NCI-H2029 (cell line): ENCODE results near the gene TPD52L1.
"Not testable (repeated sequence)": the region's sequence is repeated elsewhere in the genome, so short reads cannot be mapped to it uniquely, and the experiment has no call there.

Experiments
- DNase-seq: peaks from one replicate; lab custom pipeline; 2025; lab: John Stamatoyannopoulos, UW

TPD52L1 gene

GRCh38 chr6:125142618-125143017 is 11.0 kb upstream of the TPD52L1 start:
- DNase-seq, result no peak

GRCh38 chr6:125144822-125145221 is 8.8 kb upstream of the TPD52L1 start:
- no peak for DNase-seq

- DNase-seq, result no peak
Measured at GRCh38 chr6:125149256-125150144, 4.1 kb upstream of the TPD52L1 start.

GRCh38 chr6:125151700-125152099 is 1.9 kb upstream of the TPD52L1 start:
- no peak for DNase-seq

- no peak for DNase-seq
Measured at GRCh38 chr6:125154118-125154760, 666 bp downstream of the TPD52L1 start.

- DNase-seq, result no peak
Measured at GRCh38 chr6:125154761-125155135, 1.2 kb downstream of the TPD52L1 start.

- no peak for DNase-seq
Measured at GRCh38 chr6:125155344-125155743, 1.8 kb downstream of the TPD52L1 start.

- DNase-seq, result no peak
Measured at GRCh38 chr6:125156496-125156895, 2.9 kb downstream of the TPD52L1 start.

- no peak for DNase-seq
Measured at GRCh38 chr6:125157280-125157679, 3.7 kb downstream of the TPD52L1 start.

- no peak for DNase-seq
Measured at GRCh38 chr6:125157725-125158124, 4.2 kb downstream of the TPD52L1 start.

- DNase-seq, result not testable (repeated sequence)
Measured at GRCh38 chr6:125163339-125163738, 9.8 kb downstream of the TPD52L1 start.

- no peak for DNase-seq
Measured at GRCh38 chr6:125163811-125164210, 10.2 kb downstream of the TPD52L1 start.

GRCh38 chr6:125164696-125165095 is 11.1 kb downstream of the TPD52L1 start:
- DNase-seq, result no peak

GRCh38 chr6:125165256-125165655 is 11.7 kb downstream of the TPD52L1 start:
- DNase-seq, result no peak

GRCh38 chr6:125165776-125166175 is 12.2 kb downstream of the TPD52L1 start:
- DNase-seq, result no peak

GRCh38 chr6:125166711-125167110 is 13.1 kb downstream of the TPD52L1 start:
- DNase-seq, result no peak

GRCh38 chr6:125167579-125167978 is 14.0 kb downstream of the TPD52L1 start:
- DNase-seq, result no peak

- DNase-seq, result no peak
Measured at GRCh38 chr6:125169058-125169457, 15.5 kb downstream of the TPD52L1 start.

- no peak for DNase-seq
Measured at GRCh38 chr6:125169522-125169921, 15.9 kb downstream of the TPD52L1 start.

GRCh38 chr6:125170376-125170775 is 16.8 kb downstream of the TPD52L1 start:
- DNase-seq, result no peak

- no peak for DNase-seq
Measured at GRCh38 chr6:125173341-125174095, 19.9 kb downstream of the TPD52L1 start.

GRCh38 chr6:125174626-125175025 is 21.1 kb downstream of the TPD52L1 start:
- DNase-seq, result peak; percentile 40
